ENCODE results near the gene FHIT.

Gene FHIT

GRCh38 chr3:61138401-61138800 is 112.9 kb downstream of the FHIT start:
- Histone ChIP-seq H3K36me3 (ENCODE audit: control insufficient read depth in 5 of 5, insufficient read depth in 5 of 5, low read length in 5 of 5) (no peaks in the 10 kb centered on the region), H3K9me3 (ENCODE audit: control insufficient read depth in 5 of 5, low read length in 5 of 5) (no peaks in the 10 kb centered on the region), H3K4me1 (ENCODE audit: control insufficient read depth in 5 of 5, insufficient read depth in 5 of 5, low read length in 5 of 5) (no peaks in the 10 kb centered on the region), H3K4me3 (ENCODE audit: low read depth in 1 of 5, low read length in 5 of 5) (no peak overlapping the region), H3K27ac (ENCODE audit: low read depth, low read length) (no peak overlapping the region), H3K27me3 (ENCODE audit: control insufficient read depth in 5 of 5, insufficient read depth in 4 of 5, low read length in 5 of 5) (no peaks in the 10 kb centered on the region), H3K9ac (ENCODE audit: low read length in 5 of 5) (no peak overlapping the region)

- no peaks in the 10 kb centered on the region for H3K9me3 ChIP-seq (ENCODE audit: control insufficient read depth in 5 of 5, low read length in 5 of 5)
- H3K27me3 ChIP-seq (ENCODE audit: control insufficient read depth in 5 of 5, insufficient read depth in 4 of 5, low read length in 5 of 5), result no peaks in the 10 kb centered on the region
- no peaks in the 10 kb centered on the region for H3K36me3 ChIP-seq (ENCODE audit: control insufficient read depth in 5 of 5, insufficient read depth in 5 of 5, low read length in 5 of 5)
- no peak overlapping the region for H3K9ac ChIP-seq (ENCODE audit: low read length in 5 of 5)
- H3K4me1 ChIP-seq (ENCODE audit: control insufficient read depth in 5 of 5, insufficient read depth in 5 of 5, low read length in 5 of 5), result no peaks in the 10 kb centered on the region
- H3K4me3 ChIP-seq (ENCODE audit: low read depth in 1 of 5, low read length in 5 of 5), result no peak overlapping the region
- H3K27ac ChIP-seq (ENCODE audit: low read depth, low read length), result no peak overlapping the region
These were observed 115.1 kb downstream of the FHIT start for GRCh38 chr3:61136191-61136590.

GRCh38 chr3:61134532-61134931 is 116.7 kb downstream of the FHIT start:
- Histone ChIP-seq H3K4me3 (ENCODE audit: low read depth in 1 of 5, low read length in 5 of 5) (no peak overlapping the region), H3K9ac (ENCODE audit: low read length in 5 of 5) (no peak overlapping the region), H3K36me3 (ENCODE audit: control insufficient read depth in 5 of 5, insufficient read depth in 5 of 5, low read length in 5 of 5) (no peaks in the 10 kb centered on the region), H3K27ac (ENCODE audit: low read depth, low read length) (no peak overlapping the region), H3K4me1 (ENCODE audit: control insufficient read depth in 5 of 5, insufficient read depth in 5 of 5, low read length in 5 of 5) (no peaks in the 10 kb centered on the region), H3K27me3 (ENCODE audit: control insufficient read depth in 5 of 5, insufficient read depth in 4 of 5, low read length in 5 of 5) (no peaks in the 10 kb centered on the region), H3K9me3 (ENCODE audit: control insufficient read depth in 5 of 5, low read length in 5 of 5) (no peaks in the 10 kb centered on the region)

GRCh38 chr3:61132062-61132461 is 119.2 kb downstream of the FHIT start:
- Histone ChIP-seq H3K36me3 (ENCODE audit: control insufficient read depth in 5 of 5, insufficient read depth in 5 of 5, low read length in 5 of 5) (no peaks in the 10 kb centered on the region), H3K27ac (ENCODE audit: low read depth, low read length) (no peak overlapping the region), H3K27me3 (ENCODE audit: control insufficient read depth in 5 of 5, insufficient read depth in 4 of 5, low read length in 5 of 5) (no peaks in the 10 kb centered on the region), H3K4me3 (ENCODE audit: low read depth in 1 of 5, low read length in 5 of 5) (no peak overlapping the region), H3K9ac (ENCODE audit: low read length in 5 of 5) (no peak overlapping the region), H3K9me3 (ENCODE audit: control insufficient read depth in 5 of 5, low read length in 5 of 5) (no peaks in the 10 kb centered on the region), H3K4me1 (ENCODE audit: control insufficient read depth in 5 of 5, insufficient read depth in 5 of 5, low read length in 5 of 5) (no peaks in the 10 kb centered on the region)

GRCh38 chr3:61118830-61119229 is 132.4 kb downstream of the FHIT start:
- Histone ChIP-seq H3K27ac (ENCODE audit: low read depth, low read length) (no peak overlapping the region), H3K27me3 (ENCODE audit: control insufficient read depth in 5 of 5, insufficient read depth in 4 of 5, low read length in 5 of 5) (no peaks in the 10 kb centered on the region), H3K9ac (ENCODE audit: low read length in 5 of 5) (no peak overlapping the region), H3K4me3 (ENCODE audit: low read depth in 1 of 5, low read length in 5 of 5) (no peak overlapping the region), H3K4me1 (ENCODE audit: control insufficient read depth in 5 of 5, insufficient read depth in 5 of 5, low read length in 5 of 5) (no peaks in the 10 kb centered on the region), H3K36me3 (ENCODE audit: control insufficient read depth in 5 of 5, insufficient read depth in 5 of 5, low read length in 5 of 5) (no peaks in the 10 kb centered on the region), H3K9me3 (ENCODE audit: control insufficient read depth in 5 of 5, low read length in 5 of 5) (peaks cover 0 to 4% (median 0%) of the 10 kb centered on the region in 5 donors)

- H3K27me3 ChIP-seq (ENCODE audit: control insufficient read depth in 5 of 5, insufficient read depth in 4 of 5, low read length in 5 of 5), result no peaks in the 10 kb centered on the region
- H3K27ac ChIP-seq (ENCODE audit: low read depth, low read length), result no peak overlapping the region
- H3K36me3 ChIP-seq (ENCODE audit: control insufficient read depth in 5 of 5, insufficient read depth in 5 of 5, low read length in 5 of 5), result no peaks in the 10 kb centered on the region
- H3K9ac ChIP-seq (ENCODE audit: low read length in 5 of 5), result no peak overlapping the region
- H3K4me3 ChIP-seq (ENCODE audit: low read depth in 1 of 5, low read length in 5 of 5), result no peak overlapping the region
- peaks cover 0 to 4% (median 0%) of the 10 kb centered on the region in 5 donors for H3K9me3 ChIP-seq (ENCODE audit: control insufficient read depth in 5 of 5, low read length in 5 of 5)
- no peaks in the 10 kb centered on the region for H3K4me1 ChIP-seq (ENCODE audit: control insufficient read depth in 5 of 5, insufficient read depth in 5 of 5, low read length in 5 of 5)
These were observed 134.0 kb downstream of the FHIT start for GRCh38 chr3:61117045-61117898.

GRCh38 chr3:61114316-61114953 is 136.8 kb downstream of the FHIT start:
- H3K9me3 ChIP-seq (ENCODE audit: control insufficient read depth in 5 of 5, low read length in 5 of 5), result no peaks in the 10 kb centered on the region
- H3K27ac ChIP-seq (ENCODE audit: low read depth, low read length), result no peak overlapping the region
- no peak overlapping the region for H3K9ac ChIP-seq (ENCODE audit: low read length in 5 of 5)
- no peaks in the 10 kb centered on the region for H3K27me3 ChIP-seq (ENCODE audit: control insufficient read depth in 5 of 5, insufficient read depth in 4 of 5, low read length in 5 of 5)
- no peaks in the 10 kb centered on the region for H3K4me1 ChIP-seq (ENCODE audit: control insufficient read depth in 5 of 5, insufficient read depth in 5 of 5, low read length in 5 of 5)
- H3K4me3 ChIP-seq (ENCODE audit: low read depth in 1 of 5, low read length in 5 of 5), result no peak overlapping the region
- no peaks in the 10 kb centered on the region for H3K36me3 ChIP-seq (ENCODE audit: control insufficient read depth in 5 of 5, insufficient read depth in 5 of 5, low read length in 5 of 5)

- H3K27ac ChIP-seq (ENCODE audit: low read depth, low read length), result no peak overlapping the region
- no peaks in the 10 kb centered on the region for H3K27me3 ChIP-seq (ENCODE audit: control insufficient read depth in 5 of 5, insufficient read depth in 4 of 5, low read length in 5 of 5)
- H3K9me3 ChIP-seq (ENCODE audit: control insufficient read depth in 5 of 5, low read length in 5 of 5), result no peaks in the 10 kb centered on the region
- peaks cover 0 to 2% (median 0%) of the 10 kb centered on the region in 5 donors for H3K36me3 ChIP-seq (ENCODE audit: control insufficient read depth in 5 of 5, insufficient read depth in 5 of 5, low read length in 5 of 5)
- H3K9ac ChIP-seq (ENCODE audit: low read length in 5 of 5), result no peak overlapping the region
- H3K4me3 ChIP-seq (ENCODE audit: low read depth in 1 of 5, low read length in 5 of 5), result no peak overlapping the region
- H3K4me1 ChIP-seq (ENCODE audit: control insufficient read depth in 5 of 5, insufficient read depth in 5 of 5, low read length in 5 of 5), result no peaks in the 10 kb centered on the region
These were observed 139.4 kb downstream of the FHIT start for GRCh38 chr3:61111825-61112224.

- H3K9me3 ChIP-seq (ENCODE audit: control insufficient read depth in 5 of 5, low read length in 5 of 5), result no peaks in the 10 kb centered on the region
- H3K27me3 ChIP-seq (ENCODE audit: control insufficient read depth in 5 of 5, insufficient read depth in 4 of 5, low read length in 5 of 5), result no peaks in the 10 kb centered on the region
- no peaks in the 10 kb centered on the region for H3K4me1 ChIP-seq (ENCODE audit: control insufficient read depth in 5 of 5, insufficient read depth in 5 of 5, low read length in 5 of 5)
- peaks cover 0 to 2% (median 0%) of the 10 kb centered on the region in 5 donors for H3K36me3 ChIP-seq (ENCODE audit: control insufficient read depth in 5 of 5, insufficient read depth in 5 of 5, low read length in 5 of 5)
- no peak overlapping the region for H3K9ac ChIP-seq (ENCODE audit: low read length in 5 of 5)
- H3K27ac ChIP-seq (ENCODE audit: low read depth, low read length), result no peak overlapping the region
- no peak overlapping the region for H3K4me3 ChIP-seq (ENCODE audit: low read depth in 1 of 5, low read length in 5 of 5)
These were observed 140.7 kb downstream of the FHIT start for GRCh38 chr3:61110576-61110975.

DNA sequence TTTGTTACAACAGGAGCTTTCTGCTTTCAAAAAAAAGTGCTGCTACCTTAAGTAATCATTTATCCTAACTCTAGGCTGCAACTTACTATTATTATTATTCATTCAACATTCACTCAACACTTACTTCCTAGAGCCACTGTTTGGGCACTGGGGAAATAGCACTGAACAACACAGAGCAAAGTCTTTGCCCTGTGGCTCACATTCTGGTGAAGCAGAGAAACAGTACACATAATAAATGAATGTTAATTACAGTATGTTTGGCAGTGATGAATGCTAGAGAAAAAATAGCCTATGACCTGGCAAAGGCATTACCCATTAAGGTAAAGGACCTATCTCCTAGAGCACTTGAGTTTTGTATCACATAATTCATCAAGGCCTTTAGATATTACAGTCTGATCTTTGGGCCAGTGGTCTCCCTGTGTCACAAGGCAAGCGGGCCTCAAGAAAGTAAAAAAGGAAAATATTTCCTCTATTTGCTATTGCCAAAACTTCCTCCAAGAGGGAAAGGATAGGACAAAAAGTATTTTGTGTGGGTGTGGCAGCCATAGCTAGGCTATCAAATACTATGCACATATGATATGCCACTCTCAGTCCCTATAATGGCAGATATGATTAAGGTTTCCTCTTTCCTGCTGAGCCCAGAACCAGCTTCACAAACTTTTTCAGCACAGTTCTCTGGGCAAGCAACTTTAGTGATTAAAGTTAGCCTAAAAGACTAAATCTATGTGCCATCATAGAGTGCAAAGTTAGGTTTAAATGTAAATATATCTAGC is 142.8 kb downstream of the FHIT start:
- no peak overlapping the region for H3K27ac ChIP-seq (ENCODE audit: low read depth, low read length)
- H3K27me3 ChIP-seq (ENCODE audit: control insufficient read depth in 5 of 5, insufficient read depth in 4 of 5, low read length in 5 of 5), result no peaks in the 10 kb centered on the region
- no peaks in the 10 kb centered on the region for H3K9me3 ChIP-seq (ENCODE audit: control insufficient read depth in 5 of 5, low read length in 5 of 5)
- no peak overlapping the region for H3K9ac ChIP-seq (ENCODE audit: low read length in 5 of 5)
- H3K4me3 ChIP-seq (ENCODE audit: low read depth in 1 of 5, low read length in 5 of 5), result no peak overlapping the region
- H3K36me3 ChIP-seq (ENCODE audit: control insufficient read depth in 5 of 5, insufficient read depth in 5 of 5, low read length in 5 of 5), result peaks cover 0 to 2% (median 0%) of the 10 kb centered on the region in 5 donors
- no peaks in the 10 kb centered on the region for H3K4me1 ChIP-seq (ENCODE audit: control insufficient read depth in 5 of 5, insufficient read depth in 5 of 5, low read length in 5 of 5)
